ENCODE results near the gene ARL5A.

ARL5A gene

DNA sequence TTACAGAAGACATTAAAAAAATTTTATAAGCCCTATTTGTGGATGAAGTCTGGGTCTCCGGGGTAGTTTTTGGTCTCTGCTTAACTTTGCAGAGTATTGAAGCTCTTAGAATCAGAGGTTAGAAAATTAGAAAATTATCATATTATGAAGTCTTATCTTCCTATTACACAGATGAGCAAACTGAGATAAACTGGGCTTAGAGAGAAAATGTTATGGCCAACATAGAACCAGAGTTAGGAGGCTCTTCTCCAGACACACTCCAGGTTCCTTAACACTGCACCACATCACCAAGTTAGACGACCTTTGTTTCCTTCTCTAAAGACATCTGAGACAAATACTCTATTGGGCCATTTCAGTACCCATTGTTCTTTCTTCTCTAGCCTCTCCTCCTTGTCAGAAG lies 57.2 kb downstream of the ARL5A start:
- in situ Hi-C loops (cut with MboI; ENCODE audit: low sequenced_read_pairs) = no loop called here

DNA sequence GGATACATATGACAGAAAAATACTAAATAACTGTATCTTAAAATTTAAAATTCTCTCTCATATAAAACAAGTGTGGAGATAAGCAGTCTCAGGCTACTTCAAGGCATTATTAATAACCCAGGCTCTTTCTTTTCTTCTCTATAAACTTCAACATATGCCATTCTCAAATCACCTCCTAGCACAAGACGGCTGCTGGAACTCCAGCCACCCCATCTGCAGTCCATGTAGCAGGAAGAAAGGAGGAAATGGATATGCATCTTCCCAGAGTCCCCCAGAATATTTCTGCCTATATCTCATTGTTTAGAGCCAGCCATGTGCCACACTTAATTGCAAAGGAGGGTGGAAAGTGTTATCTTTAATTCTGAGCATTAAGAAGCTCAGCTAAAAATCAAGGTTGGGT lies 58.6 kb downstream of the ARL5A start:
- in situ Hi-C loops (cut with MboI; ENCODE audit: low sequenced_read_pairs) = no loop called here

DNA sequence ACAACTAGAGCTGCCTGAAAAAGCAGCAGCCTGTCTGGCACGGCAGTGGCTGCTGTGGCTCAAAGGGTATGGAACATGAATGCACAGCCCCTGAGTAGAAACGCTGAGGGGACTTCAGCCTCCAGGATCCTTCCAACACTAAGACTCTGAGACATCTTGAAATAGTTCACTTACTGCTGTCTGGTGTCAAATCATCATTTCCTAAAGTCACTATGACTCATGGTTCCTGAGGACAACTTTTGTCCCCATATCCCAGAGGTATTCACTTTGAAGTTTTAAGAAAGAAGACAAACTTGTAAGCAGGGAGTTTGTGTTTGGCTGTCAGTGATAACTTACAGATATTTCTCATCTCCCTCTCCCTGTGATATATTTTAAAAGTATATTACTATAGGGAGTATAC lies 60.7 kb downstream of the ARL5A start:
- in situ Hi-C loops (cut with MboI; ENCODE audit: low sequenced_read_pairs) = no loop called here

DNA sequence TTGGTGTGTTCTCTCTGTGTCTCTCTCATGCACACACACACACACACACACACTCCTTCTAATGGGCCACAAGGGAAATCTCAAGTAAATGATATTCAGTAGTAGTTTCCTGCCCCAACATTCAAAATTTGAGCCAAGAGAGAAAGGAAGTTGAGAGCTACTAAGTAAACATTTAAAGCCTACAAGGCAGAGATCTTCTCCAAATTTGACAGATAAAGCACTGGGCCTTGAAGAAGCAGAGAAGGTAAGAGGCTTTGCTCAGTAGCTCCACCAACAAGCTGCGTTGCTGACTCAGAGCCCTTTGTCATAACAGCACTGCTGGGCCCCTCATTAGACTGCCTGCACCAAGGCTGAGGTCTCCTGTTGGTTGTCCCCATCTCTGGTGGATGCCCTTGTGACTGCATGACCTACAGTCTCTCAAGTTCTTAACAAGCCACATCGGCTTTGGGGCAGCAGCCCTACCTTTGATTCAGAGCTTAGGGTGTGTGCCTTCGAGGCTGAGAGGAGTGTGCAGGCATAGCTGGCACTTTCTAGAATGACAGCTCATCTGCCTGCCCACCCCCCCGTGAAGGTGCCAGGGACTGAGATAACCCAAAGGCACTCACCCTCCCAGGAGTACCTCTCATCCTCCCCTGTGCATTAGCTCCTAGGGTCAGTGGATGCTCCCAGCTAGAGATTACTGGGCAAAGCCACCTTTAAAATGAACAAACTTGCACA lies 61.6 kb downstream of the ARL5A start:
- in situ Hi-C loops (cut with MboI; ENCODE audit: low sequenced_read_pairs) = no loop called here

DNA sequence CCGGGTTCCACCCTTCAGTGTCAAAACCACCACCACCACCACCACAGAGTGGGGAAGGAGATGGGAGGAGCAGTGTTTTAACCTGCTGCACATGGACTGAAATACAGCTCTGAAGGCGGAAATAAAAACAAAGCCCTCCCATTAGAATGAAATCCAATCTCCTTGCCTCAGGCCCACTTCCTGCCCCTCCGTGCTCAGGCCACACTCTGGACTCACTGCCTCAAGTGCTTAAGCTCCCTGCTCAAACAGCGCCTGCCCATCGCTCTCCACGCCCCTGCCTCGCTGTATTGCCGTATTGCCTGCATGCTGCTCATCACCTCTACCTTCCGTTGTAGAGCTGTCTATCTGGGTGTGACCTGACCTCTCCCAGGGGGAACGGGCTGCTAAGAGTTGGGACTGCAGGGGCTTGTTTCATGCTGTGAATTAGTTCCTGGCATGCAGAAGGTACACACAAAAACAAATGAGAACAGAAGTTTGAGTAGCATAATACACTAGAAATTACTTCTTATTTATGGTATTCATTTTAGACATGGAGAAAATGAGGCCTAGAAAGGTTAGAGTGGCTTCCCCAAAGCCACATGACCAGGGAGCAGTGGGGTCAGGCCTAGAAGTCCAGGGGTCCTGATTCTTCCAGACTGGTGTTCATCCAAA lies 62.3 kb downstream of the ARL5A start:
- in situ Hi-C loops (cut with MboI; ENCODE audit: low sequenced_read_pairs) = no loop called here

DNA sequence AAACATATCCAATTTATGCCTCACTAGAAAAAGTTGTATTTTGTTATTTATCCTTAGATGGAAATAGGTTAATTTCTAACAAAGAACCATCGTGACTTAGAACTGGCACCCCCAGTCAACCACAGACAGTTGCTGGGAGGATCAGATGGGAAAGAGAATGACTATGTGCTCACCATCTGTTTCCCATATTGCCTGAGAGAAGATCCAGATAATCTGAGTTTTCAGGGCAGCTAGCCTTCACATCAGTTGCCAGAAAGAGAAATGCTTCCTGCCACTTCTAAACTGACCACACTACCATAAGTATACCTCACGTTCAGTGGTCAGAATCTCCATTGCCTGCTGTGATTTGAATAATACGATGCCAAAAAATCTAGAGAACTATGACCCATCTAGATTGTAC lies 65.5 kb downstream of the ARL5A start:
- in situ Hi-C loops (cut with MboI; ENCODE audit: low sequenced_read_pairs) = no loop called here

- in situ Hi-C loops (cut with MboI; ENCODE audit: low sequenced_read_pairs) = no loop called here
Observed at GRCh38 chr2:151761687-151762086, 66.5 kb downstream of the ARL5A start.

GRCh38 chr2:151761193-151761592 lies 67.0 kb downstream of the ARL5A start:
- in situ Hi-C loops (cut with MboI; ENCODE audit: low sequenced_read_pairs) = no loop called here

DNA sequence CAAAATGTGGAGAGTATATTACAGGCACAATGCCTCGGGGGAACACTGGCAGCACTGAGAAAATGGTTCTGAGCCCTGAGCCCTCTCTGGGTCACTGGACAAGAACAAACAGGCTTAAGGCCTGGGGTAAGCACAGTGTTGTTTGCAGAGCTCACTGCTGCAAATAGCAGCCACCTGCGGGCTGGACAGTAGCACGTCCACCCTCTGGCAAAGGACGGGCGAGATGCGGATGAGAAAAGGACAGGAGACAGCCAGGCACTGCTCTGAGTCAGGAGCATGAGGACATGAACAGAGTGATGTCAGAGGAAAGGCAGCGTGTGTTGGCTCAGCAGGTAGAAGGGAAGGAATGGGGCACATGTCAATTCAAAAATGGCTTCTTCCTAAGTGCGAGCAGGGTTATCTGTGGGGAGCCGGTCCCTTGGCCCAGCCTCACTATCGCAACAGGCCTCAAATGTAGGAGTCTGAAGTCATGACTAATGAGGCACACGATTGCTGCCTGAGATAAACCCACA lies 68.0 kb downstream of the ARL5A start:
- in situ Hi-C loops (cut with MboI; ENCODE audit: low sequenced_read_pairs) = no loop called here

DNA sequence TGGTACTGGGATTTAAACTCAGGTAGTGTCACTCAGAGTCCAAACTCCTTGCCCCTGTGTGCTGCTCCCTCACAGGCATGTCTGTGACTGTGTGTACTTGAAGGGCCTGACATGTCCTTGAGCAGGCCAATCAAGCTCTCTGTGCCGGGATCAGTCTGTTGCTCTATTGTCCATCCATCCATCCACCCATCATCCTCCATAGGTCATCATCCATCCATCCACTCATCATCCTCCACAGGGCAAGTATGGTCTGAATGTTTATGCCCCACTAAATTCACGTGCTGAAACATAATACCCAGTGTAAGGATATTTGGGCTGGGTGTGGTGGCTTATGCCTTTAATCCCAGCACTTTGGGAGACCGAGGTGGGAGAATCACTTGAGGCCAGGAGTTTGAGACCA lies 69.5 kb downstream of the ARL5A start:
- in situ Hi-C loops (cut with MboI; ENCODE audit: low sequenced_read_pairs) = no loop called here

- in situ Hi-C loops (cut with MboI; ENCODE audit: low sequenced_read_pairs) = no loop called here
Observed at GRCh38 chr2:151757861-151758260, 70.4 kb downstream of the ARL5A start.

- in situ Hi-C loops (cut with MboI; ENCODE audit: low sequenced_read_pairs) = no loop called here
Observed at GRCh38 chr2:151756820-151757219, 71.4 kb downstream of the ARL5A start.

DNA sequence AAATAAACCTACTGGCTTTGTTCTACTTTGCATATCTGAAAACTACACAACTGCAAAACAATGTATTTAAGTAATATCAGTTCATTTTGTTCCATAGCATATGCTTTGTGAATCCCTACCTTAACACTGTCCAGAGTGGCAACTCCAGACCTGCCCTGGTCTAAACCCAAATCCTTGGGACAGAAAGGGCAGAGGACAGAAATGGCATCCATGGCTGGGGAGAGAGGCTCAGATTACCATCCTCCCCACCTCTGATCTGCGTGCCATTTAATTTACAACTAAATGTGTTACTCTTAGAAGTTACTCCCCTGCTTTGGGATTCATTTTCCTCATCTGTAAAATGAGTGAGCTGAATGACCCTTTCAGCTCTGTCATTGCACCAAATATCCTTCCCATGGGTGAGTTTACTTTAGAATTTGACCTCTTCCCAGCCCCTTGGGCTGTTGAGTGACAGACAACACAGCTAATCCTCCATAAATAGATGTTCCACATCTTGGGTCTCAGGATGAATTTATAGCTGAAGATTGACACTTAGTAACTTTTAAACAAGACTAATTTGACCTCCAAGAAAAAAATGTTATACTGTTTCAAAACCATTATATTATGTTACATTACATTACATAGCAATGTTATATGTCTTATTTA lies 73.8 kb downstream of the ARL5A start:
- in situ Hi-C loops (cut with MboI; ENCODE audit: low sequenced_read_pairs) = no loop called here

GRCh38 chr2:151753540-151753939 lies 74.7 kb downstream of the ARL5A start:
- in situ Hi-C loops (cut with MboI; ENCODE audit: low sequenced_read_pairs) = no loop called here
